ENCODE data around the gene DOP1B.

Gene DOP1B

GRCh38 chr21:36156815-36157670, at the start of gene DOP1B:
Gene DOP1B (plus strand): TSS chr21:36156824. CDS start chr21:36164734, 7,910 bp downstream.
- Histone ChIP-seq H3K4me3 (ENCODE audit: low read length) (peak within 1 kb of the TSS; percentile 82), H3K27me3 (replicated peaks; ENCODE audit: insufficient read depth, low read length) (no peaks in the 10 kb centered on the region; the same call in 1 of the 2 replicates), H3K27ac (ENCODE audit: low read length) (peak within 1 kb of the TSS; percentile 21; the same call in 1 of the 2 replicates), H3K9me3 (replicated peaks; ENCODE audit: insufficient read depth, low read length) (no peaks in the 10 kb centered on the region), H2AFZ (ENCODE audit: low read length) (peak within 1 kb of the TSS; percentile 95), H4K20me1 (ENCODE audit: insufficient read depth, low read length) (no peaks in the 10 kb centered on the region), H3K4me2 (ENCODE audit: low read depth, low read length) (peak within 1 kb of the TSS; percentile 98), H3K36me3 (replicated peaks; ENCODE audit: insufficient read depth, low read length) (no peaks in the 10 kb centered on the region), H3K79me2 (ENCODE audit: low read length) (no peaks in the 10 kb centered on the region), H3F3A (ENCODE audit: insufficient read depth, low read length) (no peaks in the 10 kb centered on the region), H3K9me2 (replicated peaks; ENCODE audit: insufficient read depth, low read length) (no peaks in the 10 kb centered on the region), H3K9ac (ENCODE audit: low read length) (peak within 1 kb of the TSS; percentile 67), H3K4me1 (ENCODE audit: low read length) (peaks cover 4% of the 10 kb centered on the region)
- TF ChIP-seq EZH2phosphoT487 (IDR thresholded peaks at IDR 0.05; ENCODE audit: low read length) (no peak), EZH2 (optimal IDR thresholded peaks at IDR 0.05; ENCODE audit: low read depth, low read length) (no peak)
- TF ChIP-seq, protein P1, sequence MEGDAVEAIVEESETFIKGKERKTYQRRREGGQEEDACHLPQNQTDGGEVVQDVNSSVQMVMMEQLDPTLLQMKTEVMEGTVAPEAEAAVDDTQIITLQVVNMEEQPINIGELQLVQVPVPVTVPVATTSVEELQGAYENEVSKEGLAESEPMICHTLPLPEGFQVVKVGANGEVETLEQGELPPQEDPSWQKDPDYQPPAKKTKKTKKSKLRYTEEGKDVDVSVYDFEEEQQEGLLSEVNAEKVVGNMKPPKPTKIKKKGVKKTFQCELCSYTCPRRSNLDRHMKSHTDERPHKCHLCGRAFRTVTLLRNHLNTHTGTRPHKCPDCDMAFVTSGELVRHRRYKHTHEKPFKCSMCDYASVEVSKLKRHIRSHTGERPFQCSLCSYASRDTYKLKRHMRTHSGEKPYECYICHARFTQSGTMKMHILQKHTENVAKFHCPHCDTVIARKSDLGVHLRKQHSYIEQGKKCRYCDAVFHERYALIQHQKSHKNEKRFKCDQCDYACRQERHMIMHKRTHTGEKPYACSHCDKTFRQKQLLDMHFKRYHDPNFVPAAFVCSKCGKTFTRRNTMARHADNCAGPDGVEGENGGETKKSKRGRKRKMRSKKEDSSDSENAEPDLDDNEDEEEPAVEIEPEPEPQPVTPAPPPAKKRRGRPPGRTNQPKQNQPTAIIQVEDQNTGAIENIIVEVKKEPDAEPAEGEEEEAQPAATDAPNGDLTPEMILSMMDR (IDR thresholded peaks at IDR 0.05; ENCODE audit: low read length): no peak
- DNase-seq: peak; percentile 53

GRCh38 chr21:36109868-36110267, 46.8 kb upstream of the DOP1B start:
- no peaks in the 10 kb centered on the region for H4K20me1 ChIP-seq (ENCODE audit: insufficient read depth, low read length)
- H3F3A ChIP-seq (ENCODE audit: insufficient read depth, low read length): 0 out of 2 replicates have a peak, but pooled peaks cover 2% of the 10 kb centered on the region
- no peak overlapping the region for H3K9ac ChIP-seq (ENCODE audit: low read length)
- H3K27me3 ChIP-seq (replicated peaks; ENCODE audit: insufficient read depth, low read length): no peaks in the 10 kb centered on the region
- H3K79me2 ChIP-seq (ENCODE audit: low read length): no peaks in the 10 kb centered on the region
- no peak for TF ChIP-seq EZH2 (optimal IDR thresholded peaks at IDR 0.05; ENCODE audit: low read depth, low read length)
- no peak for TF ChIP-seq EZH2phosphoT487 (IDR thresholded peaks at IDR 0.05; ENCODE audit: low read length)
- TF ChIP-seq, protein P1 (IDR thresholded peaks at IDR 0.05; ENCODE audit: low read length): no peak
- no peaks in the 10 kb centered on the region for H3K9me2 ChIP-seq (replicated peaks; ENCODE audit: insufficient read depth, low read length)
- H3K4me1 ChIP-seq (ENCODE audit: low read length): peaks cover 3% of the 10 kb centered on the region
- DNase-seq: no peak
- no peak overlapping the region for H3K27ac ChIP-seq (ENCODE audit: low read length)
- H3K36me3 ChIP-seq (replicated peaks; ENCODE audit: insufficient read depth, low read length): no peaks in the 10 kb centered on the region
- H2AFZ ChIP-seq (ENCODE audit: low read length): no peak overlapping the region
- H3K9me3 ChIP-seq (replicated peaks; ENCODE audit: insufficient read depth, low read length): no peaks in the 10 kb centered on the region
- H3K4me2 ChIP-seq (ENCODE audit: low read depth, low read length): no peak overlapping the region
- H3K4me3 ChIP-seq (ENCODE audit: low read length): no peak overlapping the region

- Histone ChIP-seq H3K27me3 (replicated peaks; ENCODE audit: insufficient read depth, low read length) (no peaks in the 10 kb centered on the region), H3K36me3 (replicated peaks; ENCODE audit: insufficient read depth, low read length) (no peaks in the 10 kb centered on the region), H3K9ac (ENCODE audit: low read length) (no peak overlapping the region), H3K4me2 (ENCODE audit: low read depth, low read length) (no peak overlapping the region), H3K4me1 (ENCODE audit: low read length) (peaks cover 3% of the 10 kb centered on the region), H3K9me3 (replicated peaks; ENCODE audit: insufficient read depth, low read length) (no peaks in the 10 kb centered on the region), H3K4me3 (ENCODE audit: low read length) (no peak overlapping the region), H3K9me2 (replicated peaks; ENCODE audit: insufficient read depth, low read length) (no peaks in the 10 kb centered on the region), H3K27ac (ENCODE audit: low read length) (no peak overlapping the region), H3K79me2 (ENCODE audit: low read length) (no peaks in the 10 kb centered on the region), H4K20me1 (ENCODE audit: insufficient read depth, low read length) (no peaks in the 10 kb centered on the region), H3F3A (ENCODE audit: insufficient read depth, low read length) (0 out of 2 replicates have a peak, but pooled peaks cover 2% of the 10 kb centered on the region), H2AFZ (ENCODE audit: low read length) (no peak overlapping the region)
- DNase-seq: no peak
- TF ChIP-seq EZH2 (optimal IDR thresholded peaks at IDR 0.05; ENCODE audit: low read depth, low read length) (no peak), EZH2phosphoT487 (IDR thresholded peaks at IDR 0.05; ENCODE audit: low read length) (no peak)
- TF ChIP-seq, protein P1 (IDR thresholded peaks at IDR 0.05; ENCODE audit: low read length): no peak
Observed at GRCh38 chr21:36111238-36111637, 45.4 kb upstream of the DOP1B start.

Measured in MM.1S (cell line).